Activated CD4-positive, CD25-positive, alpha-beta regulatory T cell (primary cell): ENCODE measurements around the gene COL11A2.

ENCODE experiments used
- DNase-seq, 4 experiments: peaks; one replicate each; lab custom pipeline; 2025; lab: John Stamatoyannopoulos, UW

The COL11A2 gene

DNA sequence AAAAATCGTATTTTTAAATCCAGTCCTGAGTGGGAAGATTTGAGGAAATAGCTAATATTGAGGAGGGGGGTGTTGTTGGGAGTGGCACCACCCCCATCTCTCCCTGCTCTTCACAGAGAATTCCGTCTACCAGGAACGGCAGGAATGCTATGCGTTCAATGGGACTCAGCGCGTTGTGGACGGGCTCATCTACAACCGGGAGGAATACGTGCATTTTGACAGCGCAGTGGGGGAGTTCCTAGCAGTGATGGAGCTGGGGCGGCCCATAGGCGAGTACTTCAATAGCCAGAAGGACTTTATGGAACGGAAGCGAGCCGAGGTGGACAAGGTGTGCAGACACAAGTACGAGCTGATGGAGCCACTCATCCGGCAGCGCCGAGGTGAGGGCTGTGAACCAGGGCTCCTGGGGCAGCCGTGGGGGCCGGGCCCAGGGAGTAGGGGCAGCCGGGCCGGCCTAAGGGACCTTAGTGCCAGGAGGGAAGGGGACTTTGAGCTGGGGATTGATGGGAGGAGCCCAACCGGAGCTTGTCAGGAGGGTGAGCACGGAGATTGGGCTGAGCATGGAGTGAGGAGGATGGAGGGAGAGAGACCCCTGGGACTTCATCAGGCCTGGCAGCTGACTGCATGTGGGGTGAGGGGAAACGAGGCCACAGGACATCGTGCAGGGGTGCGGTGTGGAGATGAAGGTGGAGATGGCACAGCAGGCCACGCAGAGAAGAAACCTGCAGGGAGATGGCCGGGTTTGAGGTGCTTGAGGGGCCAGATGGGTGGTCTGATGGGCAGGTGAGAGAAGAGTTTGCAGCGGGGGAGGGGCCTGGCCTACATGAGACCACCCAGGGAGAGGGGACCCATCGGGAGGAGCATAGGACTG is 75.2 kb downstream of the COL11A2 start:
- no peak for DNase-seq

DNA sequence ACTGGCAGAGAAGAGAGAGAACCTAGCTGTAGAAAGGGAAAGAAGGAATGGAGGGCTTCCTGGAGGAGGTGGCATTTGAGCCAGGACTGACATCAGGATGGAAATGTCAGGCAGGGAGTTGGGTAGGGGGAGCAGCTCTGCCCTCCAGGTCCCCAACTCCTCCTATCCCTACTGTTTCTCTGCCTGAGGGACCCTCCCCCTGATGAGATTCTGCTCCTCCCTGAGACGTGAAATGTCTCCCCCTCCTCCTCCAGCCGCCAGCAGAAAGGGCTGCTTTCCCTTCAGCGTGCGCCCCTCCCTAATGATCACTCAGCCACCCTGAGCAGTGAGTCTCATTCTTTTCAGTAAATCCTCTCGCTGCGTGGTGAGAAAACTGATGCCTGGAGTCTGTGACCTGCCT is 75.8 kb downstream of the COL11A2 start:
- DNase-seq: no peak

DNA sequence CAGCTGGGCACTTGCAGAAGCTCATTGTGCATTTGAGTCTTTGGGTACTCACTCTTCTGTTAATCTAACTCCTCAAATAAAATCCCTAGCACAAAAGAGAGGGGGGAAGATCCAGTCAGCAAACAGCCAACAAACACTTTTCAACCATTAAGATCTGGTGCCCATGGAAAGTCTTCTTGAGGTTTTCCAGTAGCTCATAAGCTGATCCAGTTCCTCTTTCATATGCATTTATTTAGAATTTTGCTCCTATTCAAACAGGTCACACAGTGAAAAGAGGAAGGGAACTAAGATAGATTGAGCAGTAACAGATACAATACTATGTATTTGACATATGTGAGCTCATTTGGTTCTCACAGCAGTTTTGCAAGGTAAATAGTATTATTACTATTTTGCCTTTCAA is 77.9 kb downstream of the COL11A2 start:
- DNase-seq: no peak

DNA sequence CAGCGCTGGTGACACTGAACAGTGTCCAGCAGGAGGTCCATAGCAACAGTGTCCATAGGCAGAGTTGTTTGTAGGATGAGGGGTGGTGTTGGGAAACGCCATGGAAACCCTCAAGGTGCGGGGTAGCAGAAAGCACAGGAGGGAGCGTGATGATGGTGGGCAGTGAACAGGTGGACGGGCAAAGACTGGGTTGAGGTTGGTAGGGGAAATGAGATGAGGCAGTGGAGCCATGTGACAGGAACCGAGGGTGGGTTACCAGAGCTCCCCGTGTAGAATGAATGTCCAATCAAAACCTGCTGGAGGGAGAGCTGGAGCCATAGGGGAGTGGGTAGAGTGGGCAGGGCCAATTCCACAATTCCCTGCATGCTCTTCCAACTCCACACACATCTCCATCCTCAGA is 78.5 kb downstream of the COL11A2 start:
- no peak for DNase-seq
